T-helper 9 cell (primary cell): ENCODE data around the gene GNB1L.

Experiments used
- DNase-seq: peaks from one replicate; pipeline ENCODE4 v3.0.0-alpha.2; 2020

GNB1L gene

DNA sequence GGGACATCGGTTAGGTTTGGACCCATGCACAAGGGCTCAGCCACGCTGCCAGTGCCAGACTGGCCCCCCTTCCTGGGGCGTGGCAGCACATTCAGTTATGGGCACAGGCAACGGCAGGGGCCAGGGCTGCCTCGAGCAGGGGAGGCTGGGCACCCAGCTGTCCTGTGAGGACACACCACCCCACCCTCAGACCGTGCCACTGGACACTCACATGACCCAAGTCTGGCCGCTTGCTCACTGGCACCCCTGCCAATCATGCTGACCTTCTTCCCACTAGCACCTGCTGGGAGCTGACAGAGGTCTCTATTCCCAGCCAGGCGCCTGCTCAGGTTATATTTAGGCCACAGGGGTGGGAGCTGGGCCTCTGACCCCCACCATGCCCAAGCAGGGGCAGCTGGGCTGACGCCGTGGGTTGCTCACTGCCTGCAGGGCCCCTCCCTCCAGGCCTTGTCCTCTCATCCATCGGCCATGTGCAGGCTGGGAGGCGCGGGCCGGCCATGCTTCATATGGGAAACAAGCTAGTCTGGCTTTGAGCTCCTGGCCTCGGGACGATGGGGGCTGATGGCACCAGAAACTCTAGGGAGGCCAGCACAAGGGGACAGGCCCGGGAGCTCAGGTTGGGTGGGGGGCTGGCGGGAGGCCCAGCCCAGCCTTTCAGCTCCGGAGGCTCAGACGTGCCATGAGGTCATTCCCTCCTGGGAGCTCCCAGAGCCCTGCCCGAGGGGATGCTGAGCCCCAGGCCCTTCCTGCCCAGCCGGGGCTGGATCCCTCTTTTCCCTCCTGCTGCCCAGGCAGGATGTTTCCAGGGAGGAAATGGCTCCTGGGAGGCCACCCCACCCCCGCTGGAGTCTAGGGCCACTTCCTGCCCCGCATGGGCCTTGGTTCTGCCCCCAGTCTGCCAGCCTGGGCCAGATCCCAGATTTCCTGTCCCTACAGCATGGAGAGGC is 109.2 kb downstream of the GNB1L start:
- DNase-seq = no peak

DNA sequence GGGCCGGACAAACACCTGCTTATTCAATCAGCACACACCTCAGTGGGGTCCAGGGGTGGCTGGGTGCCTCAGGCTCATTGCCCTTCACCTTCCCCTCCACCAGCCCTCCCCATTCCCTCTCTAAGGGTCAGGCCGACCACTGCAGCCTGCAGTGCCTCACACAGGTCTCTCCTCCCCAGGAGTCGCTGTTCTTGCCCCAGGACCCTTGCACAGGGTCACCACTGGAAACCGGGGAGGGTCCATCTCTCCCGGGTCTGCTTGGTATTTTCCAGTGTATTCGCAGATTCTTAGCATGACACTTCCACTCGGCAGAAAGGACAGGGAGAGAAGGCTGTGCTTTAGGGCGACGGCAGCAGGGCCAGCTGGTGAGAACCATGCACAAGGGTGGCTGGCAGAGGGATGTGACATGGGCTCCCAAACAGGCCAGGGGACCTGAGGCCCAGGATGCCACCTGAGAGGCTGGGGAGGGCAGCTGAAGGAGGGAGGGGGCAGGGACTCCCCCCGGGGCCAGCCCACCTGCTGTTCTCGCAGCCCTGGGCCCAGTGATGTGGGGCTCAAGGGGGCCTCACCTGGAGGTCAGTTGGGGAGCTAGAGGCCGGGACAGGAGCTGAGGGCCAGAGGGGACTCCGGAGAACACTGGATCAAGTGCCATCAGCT is 110.2 kb downstream of the GNB1L start:
- DNase-seq = no peak

DNA sequence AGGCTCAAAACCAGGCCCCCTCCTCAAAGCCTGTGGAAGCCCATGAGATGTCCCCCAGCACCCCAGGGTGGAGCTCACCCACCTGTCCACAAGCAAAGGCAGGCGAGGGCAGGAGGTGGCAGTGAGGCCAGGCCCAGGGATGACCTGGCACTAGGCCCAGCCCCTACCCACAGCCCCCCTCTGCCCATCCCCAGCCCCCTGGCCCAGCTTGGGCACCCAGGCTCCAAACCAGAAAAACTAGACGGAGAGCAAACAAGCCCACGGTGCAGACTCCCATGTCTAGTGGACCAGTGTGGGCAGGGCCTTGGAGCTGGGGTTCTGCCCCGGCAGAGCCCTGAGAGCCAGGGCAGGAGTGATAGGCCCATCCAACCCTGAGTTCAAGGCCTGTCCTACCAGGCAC is 111.0 kb downstream of the GNB1L start:
- no peak for DNase-seq

DNA sequence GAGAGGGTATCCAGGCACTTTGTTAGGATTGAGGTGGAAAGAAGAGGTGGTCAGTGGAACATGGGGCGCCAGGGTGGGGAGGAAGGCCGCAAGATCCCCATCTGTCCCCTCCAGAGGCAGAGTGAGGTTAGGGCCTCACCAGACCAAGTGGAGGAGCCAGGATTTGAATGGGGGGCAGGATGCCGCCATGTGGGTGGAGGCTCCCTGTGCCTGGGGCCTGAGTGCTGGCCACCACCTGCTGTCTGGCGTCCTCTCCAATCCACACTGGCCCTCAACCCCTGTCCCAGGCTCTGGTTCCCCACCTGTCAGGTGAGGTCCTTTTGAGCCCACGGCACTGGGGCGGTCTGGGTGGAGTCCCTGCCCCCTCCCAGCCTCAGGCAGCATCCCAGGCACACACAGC is 111.6 kb downstream of the GNB1L start:
- DNase-seq = no peak

DNA sequence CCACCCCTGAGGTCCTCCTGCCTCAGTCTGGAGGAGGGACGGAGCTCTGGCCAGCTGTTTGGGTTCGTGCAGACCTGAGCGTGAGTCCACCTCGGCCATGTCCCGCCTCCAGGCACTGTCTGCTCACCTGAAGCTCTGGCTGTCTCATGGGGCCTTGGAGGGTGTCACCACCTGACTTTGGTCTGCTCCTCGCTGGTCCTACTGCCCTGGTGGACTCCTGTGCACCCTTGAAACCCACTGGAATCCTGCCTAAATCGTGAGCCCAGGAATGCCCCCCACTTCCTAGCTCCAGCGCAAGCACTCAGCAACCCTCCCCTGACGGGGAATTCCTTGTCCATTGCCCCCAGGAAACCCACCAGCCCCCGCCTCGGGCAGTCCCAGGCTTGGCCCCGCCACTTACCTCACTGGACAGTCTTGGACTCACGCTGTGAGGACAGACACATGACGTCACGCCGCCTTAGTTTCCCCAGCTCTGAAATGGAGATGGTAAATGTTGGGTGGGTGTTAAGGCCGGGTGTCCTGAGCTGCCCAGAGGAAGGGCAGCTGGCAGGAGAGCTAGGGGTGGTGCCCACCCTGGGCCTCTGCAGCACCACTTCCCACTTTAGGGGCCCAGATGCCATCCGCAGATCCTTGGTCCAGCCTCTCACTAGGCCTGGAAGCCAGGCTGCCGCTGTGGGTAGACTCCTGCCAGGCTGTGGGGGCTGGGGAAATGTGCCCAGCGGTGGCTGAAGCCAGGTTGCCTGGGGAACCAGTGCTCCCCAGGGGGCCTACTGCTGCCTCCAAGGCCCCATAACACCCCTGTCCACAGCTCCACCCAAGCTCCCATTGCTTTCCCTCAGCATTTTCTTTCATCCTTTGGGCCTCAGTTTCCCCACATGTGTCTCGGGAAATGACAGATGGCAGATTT is 112.3 kb downstream of the GNB1L start:
- DNase-seq = no peak

DNA sequence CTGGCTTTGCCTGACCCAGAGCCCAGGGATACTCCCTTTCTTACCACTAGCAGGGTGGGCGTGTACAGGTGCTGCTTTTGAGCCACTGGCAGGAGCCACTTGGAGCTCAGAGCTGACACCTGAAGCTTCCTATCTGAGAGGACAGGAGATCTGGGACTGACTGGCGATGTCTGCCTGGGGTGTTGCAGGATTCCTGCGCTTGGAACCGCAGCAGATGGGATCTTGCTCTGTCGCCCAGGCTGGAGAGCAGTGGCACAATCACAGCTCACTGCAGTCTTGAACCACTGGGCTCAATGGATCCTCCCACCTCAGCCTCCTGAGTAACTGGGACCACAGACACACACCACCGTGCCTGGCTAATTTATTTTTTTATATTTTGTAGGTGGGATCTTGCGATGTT is 113.6 kb downstream of the GNB1L start:
- DNase-seq = no peak

DNA sequence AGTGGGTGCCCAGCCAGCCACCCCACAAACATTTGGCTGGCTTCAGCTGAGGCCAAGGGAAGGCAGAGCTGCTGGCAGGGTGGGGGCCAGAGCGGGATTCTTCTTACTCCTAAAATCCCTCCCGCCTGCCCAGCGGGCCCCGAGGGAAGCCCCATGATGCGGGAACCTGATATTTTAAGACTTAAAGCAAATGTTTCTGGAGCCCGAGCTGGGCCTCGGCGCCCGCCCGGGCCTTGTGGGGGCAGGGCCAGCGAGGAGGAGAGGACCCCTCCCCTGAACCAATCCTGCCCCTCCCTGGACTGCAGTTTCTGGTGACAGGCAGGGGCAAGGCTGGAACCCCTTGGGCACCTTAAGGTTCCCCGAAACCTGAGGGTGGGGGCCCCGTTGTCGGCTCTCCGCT is 114.1 kb downstream of the GNB1L start:
- DNase-seq = no peak

DNA sequence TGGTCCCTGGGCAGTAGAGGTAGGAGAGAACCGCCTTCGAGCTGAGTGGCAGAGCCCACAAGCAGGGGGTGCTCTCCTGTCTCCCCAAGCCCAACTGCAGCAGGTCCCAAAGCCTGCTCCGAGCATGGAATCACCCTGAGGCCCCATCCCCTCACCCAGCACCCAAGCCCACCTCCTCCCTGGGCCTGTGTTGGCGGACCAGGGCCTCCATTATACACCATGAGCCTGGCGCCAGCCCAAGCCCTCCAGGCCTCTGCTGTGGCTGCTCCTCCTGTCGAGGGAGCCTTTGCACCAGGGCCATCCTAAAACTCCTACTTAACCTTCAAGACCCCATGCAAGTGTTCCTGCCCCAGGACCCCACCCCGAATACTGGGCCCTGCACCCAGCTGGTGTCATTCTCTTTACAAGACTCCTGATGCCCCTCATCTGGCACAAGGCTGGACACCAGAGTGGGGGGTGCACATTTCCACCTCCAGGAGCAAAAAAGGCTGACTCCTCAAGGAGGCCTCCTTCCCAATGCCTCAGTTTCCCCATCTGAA is 114.7 kb downstream of the GNB1L start:
- no peak for DNase-seq

DNA sequence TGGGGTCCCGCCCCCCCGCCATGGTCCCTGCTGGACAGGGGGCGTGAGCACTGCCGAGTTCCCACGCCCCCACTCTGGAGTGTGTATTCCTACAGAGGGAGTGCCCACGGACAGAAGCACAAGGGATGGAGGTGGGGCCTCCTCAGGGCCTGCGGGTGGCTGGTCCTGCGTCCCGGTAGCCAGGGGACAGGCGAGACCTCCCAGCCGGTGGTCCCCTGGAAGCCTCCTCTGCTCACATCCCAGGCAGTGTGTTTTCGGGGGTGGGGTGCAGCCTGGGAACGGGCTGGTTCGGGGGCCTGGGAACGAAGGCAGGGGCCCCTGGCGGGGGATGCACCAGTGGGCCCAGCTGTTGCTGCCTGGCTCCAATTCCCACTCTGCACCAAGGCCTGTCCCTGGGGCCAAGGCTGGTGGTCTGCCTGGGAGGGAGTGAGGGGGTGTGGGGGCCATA is 115.2 kb downstream of the GNB1L start:
- no peak for DNase-seq

DNA sequence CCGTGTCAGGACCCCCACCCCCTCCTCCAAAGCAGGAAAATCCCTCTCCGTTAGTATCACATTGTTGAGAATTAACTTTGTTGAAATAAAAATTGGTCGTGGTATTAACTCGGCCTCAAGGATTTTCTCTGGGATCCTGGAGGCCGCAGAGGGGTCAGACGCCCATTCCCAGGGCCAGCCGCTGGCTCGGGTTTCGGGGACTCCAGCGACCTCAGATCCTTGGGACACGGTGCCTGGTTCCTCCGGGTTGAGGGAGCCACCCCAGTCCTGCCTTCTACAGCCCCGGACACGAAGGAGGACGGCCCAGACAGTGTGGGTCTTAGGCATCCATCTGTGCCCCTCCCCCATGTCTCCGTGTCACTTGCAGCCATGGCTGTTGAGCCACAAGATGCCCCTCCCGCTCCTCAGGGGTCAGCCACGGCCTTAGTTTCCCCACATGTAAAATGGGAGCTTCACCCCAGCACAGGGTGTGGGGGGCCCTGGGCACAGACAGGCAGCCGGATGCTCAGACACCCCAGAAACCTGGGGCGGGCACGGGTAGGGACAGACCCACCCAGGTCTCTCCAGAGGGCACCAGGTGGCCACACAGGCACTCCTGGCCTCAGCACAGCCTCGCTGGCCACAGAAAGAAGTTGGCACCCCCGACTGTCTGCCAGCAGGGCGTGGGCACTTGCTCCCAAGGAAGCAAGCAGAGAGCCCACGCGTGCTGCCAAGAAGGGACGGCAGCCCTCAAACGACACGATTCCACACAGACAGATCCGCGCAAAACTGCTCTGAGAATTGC is 115.8 kb downstream of the GNB1L start:
- DNase-seq = no peak

DNA sequence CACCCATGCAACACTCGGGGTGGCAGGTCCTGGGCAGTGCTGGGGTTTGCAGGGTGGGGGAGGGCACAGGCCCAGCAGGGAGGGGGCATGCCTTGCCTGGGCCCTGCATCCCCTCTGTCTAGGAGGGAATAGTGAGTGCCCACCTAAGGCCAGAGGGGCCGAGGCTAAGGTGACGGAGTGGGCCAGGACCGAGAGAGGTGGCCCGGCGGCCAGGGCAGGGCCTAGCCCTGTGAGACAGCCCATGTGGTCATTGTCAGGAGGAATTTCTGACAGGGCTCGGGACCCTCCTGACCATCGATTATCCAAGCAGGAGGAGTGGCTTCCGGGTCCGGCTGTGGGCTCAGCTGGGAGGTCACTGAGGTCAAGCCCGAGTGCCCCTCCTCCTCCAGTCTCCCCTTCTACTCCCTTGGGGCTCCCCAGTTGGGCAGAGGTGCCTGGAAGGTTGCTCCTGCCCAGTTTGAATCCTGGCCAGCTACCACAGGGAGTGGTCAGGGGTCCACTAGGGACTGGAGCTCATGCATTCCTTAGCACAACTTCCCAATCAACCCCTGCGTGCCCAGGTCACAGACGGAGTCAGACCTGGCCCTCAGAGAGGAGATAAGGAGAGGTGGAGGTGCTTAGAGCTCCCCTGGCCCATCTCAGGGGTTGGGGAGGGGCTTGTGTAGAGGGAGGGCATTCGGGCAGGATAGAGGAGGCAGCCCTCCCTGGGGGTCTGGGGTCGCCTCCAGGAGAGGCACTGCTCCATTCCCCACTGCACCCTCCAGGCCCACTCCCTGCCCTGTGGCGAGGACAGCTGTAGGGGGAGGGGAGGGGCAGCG is 116.6 kb downstream of the GNB1L start:
- DNase-seq = no peak

DNA sequence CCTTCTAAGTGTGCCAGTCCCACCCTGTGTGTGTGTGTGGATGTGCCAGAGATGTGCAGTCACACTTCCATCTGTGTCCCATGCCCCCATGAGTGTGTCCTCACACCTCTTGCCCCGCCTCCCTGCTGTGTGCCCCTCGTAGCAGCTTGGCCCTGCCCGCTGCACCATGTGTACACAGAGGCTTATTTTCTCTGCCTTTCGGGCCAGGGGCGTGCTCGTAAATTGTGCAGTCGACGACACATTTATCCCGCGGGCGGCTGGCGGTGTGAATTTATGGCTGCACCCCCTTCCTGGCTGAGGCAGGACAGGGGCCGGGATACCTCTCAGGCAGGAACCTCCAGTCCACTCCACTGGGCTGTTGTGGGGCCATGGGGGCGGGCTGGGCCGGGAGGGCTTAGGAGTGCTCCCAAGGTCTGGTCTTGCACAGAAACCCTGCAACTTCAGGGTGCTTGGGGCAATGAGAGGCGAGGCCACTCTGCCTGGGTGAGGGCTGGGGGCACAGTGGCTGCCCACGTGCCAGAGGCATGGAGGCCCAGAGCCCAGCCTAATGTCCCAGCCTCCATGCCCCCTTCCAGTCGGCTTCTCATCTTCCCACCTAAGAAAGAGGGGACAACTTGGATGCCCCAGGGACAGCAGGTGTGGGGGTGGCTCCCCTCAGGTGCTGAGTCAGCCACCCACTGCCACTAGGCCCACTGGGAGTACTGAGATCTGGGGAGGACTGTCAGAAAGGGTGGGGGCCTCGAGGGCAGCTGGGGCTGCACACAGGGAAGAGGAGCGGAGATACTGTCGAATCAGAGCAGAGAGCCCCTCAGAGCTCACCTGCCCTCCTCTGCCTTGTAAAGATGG is 118.8 kb downstream of the GNB1L start:
- no peak for DNase-seq

DNA sequence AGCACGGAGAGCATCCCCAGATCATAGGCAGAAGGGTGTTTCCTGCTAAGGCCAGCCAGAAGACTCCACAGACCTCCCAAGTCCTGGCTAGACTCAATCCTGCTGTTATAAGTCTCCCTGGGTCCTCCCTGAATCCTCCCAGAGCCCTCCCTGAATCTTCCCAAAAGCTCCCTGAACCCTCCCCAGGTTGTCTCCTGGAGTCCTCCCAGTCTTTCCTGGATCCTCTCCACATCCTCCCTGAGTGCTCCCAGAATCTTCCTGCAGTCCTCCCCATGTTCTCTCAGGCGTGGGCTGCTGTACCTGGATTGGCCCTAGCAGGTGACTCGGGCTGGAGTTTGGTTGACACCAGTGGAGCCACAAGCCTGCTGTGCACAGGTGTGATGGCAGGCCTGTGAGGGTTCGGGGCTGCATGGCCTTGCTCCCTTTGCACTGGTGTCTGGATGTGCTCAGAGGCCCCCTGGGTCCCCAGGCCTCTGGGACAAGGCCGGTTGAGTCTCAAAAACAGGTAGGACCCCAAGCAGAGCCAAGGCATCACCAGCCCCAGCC is 119.8 kb downstream of the GNB1L start:
- DNase-seq = no peak

DNA sequence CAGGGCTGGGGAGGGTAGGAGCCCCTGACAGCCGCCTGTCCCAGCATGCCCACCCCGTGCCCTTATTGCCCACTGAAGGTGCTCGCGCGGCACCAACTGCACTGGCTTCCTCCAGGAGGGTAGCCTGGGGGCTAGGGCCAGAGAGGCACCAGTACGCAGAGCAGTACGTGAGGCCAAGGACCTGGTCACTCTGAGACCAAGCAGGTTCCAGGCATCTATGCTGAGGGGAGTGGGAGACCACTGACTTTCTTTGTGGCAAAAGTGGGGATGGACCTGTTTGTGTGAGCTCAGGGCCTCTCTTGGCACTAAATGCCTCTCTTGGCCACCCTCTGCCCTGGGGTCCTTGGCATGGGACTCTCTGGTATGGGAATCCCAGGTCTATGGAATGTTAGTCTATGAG is 120.5 kb downstream of the GNB1L start:
- DNase-seq = no peak

DNA sequence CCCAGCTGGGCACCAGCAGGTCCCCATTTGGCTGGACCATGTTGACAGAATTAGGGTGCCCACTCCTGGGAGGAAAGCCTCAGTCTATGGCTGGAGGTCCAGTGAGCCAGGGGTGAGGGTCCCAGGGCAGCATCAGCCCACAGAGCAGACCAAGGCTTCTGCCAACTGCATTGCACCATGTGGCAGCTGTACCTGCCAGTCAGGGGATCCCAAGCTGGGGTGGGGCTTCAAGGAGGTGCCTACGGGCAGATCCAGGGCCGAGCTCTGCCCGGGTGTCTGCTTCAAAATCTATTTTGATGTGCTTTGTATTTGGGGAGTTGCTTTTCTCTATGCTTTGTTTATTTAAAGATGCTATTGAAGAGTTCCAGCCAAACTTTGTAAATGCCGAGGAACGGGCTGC is 120.9 kb downstream of the GNB1L start:
- DNase-seq = no peak
